GM12892 (cell line): ENCODE data around the gene PDIA6.

Experiments
- POLR2A ChIP-seq: IDR thresholded peaks from 2 replicates; pipeline ENCODE4 v1.6.1; 2011; ENCODE audit warnings: low read depth, low read length, control low read depth
- POLR2AphosphoS5 ChIP-seq: IDR thresholded peaks from 2 replicates; pipeline ENCODE4 v1.6.1; 2011; ENCODE audit warnings: low read depth, low read length, control low read depth

GRCh38 chr2:10773821-10774341 is 38.7 kb downstream of the PDIA6 start:
- no peak for TF ChIP-seq POLR2A
- TF ChIP-seq POLR2AphosphoS5, result no peak
